Adipocyte (in vitro differentiated cells): ENCODE measurements around the gene IL17REL.

Source experiments
- DNase-seq: peaks from one replicate; pipeline ENCODE4 v3.0.0-alpha.2; 2015; ENCODE audit warnings: low read depth
- H3K27me3 ChIP-seq: replicated peaks from 2 replicates; pipeline ENCODE4 v1.7.0; 2013; ENCODE audit warnings: mild to moderate bottlenecking, low read length, moderate library complexity; ENCODE audit not compliant: control insufficient read depth, insufficient read depth
- H3K36me3 ChIP-seq: 2 replicates; pipeline ENCODE4 v1.7.0; 2013; ENCODE audit warnings: low read length, mild to moderate bottlenecking, moderate library complexity; ENCODE audit not compliant: control insufficient read depth, insufficient read depth, severe bottlenecking
- H3K4me1 ChIP-seq: 2 replicates; pipeline ENCODE4 v1.7.0; 2013; ENCODE audit warnings: mild to moderate bottlenecking, low read length, moderate library complexity; ENCODE audit not compliant: control insufficient read depth, insufficient read depth
- H3K4me3 ChIP-seq: 2 replicates; pipeline ENCODE4 v1.7.0; 2013; ENCODE audit warnings: mild to moderate bottlenecking, low read length, moderate library complexity
- H3K9ac ChIP-seq: 2 replicates; pipeline ENCODE4 v1.7.0; 2013; ENCODE audit warnings: mild to moderate bottlenecking, low read length, moderate library complexity
- H3K9me3 ChIP-seq: 2 replicates; pipeline ENCODE4 v1.7.0; 2013; ENCODE audit warnings: mild to moderate bottlenecking, low read length, moderate library complexity; ENCODE audit not compliant: control insufficient read depth

The IL17REL gene

DNA sequence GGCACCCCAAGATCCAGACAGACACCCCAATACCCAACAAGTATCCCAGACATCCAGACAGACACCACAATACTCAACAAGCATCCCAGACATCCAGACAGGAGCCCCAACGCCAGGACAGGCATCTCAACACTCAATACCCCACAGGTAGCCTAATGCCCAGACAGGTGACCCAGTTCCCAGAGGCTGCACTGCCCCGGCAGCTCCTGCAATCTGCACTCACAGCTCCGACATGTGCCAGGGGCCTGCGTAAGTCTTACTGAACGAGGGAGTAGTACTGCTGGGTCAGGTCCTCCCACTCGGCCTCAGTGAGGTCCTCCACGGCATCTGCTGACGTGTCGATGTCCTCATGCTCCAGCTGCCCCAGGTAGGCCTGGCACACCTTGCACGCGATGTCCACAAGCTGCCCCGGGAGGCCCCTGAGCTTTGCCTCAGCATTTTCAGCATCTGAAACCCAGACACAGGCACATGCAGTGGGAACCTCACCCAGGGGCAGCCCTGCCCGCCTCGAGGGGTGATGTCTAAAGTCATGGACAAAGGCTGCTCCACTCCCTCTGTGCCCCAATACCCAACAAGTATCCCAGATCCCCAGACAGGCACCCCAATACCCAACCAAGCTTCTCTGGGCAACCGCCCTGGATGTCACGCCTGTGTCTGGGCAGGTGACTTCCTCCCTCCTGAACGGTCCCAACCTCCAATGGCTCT lies 28.9 kb upstream of the IL17REL start:
- peaks cover 18% of the 10 kb centered on the region for H3K27me3 ChIP-seq
- H3K4me1 ChIP-seq = no peaks in the 10 kb centered on the region
- H3K4me3 ChIP-seq = no peak overlapping the region
- H3K36me3 ChIP-seq = no peaks in the 10 kb centered on the region
- no peak for DNase-seq
- H3K9ac ChIP-seq = no peak overlapping the region
- peaks cover 27% of the 10 kb centered on the region for H3K9me3 ChIP-seq

DNA sequence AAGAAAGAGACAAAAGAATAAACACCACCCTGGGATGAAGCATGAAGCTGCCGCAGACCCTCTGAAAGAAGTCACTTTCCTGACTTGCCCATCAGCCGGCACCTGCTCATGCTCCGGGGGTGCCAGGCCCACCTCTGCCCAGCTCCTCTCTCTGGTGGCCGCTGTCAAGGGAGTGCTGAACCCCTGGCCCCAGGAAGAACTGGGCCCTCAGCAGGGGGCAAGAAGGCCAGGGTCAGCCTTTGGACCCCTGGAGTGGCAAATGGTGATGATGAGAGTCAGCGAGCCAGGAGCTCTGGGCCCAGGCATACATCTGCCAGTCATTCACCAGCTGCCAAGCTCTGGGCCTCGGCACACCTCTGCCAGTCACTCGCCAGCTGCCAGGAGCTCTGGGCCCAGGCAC lies 28.2 kb upstream of the IL17REL start:
- peaks cover 21% of the 10 kb centered on the region for H3K27me3 ChIP-seq
- DNase-seq = no peak
- no peak overlapping the region for H3K9ac ChIP-seq
- no peaks in the 10 kb centered on the region for H3K4me1 ChIP-seq
- no peaks in the 10 kb centered on the region for H3K36me3 ChIP-seq
- H3K9me3 ChIP-seq = peaks cover 27% of the 10 kb centered on the region
- no peak overlapping the region for H3K4me3 ChIP-seq

DNA sequence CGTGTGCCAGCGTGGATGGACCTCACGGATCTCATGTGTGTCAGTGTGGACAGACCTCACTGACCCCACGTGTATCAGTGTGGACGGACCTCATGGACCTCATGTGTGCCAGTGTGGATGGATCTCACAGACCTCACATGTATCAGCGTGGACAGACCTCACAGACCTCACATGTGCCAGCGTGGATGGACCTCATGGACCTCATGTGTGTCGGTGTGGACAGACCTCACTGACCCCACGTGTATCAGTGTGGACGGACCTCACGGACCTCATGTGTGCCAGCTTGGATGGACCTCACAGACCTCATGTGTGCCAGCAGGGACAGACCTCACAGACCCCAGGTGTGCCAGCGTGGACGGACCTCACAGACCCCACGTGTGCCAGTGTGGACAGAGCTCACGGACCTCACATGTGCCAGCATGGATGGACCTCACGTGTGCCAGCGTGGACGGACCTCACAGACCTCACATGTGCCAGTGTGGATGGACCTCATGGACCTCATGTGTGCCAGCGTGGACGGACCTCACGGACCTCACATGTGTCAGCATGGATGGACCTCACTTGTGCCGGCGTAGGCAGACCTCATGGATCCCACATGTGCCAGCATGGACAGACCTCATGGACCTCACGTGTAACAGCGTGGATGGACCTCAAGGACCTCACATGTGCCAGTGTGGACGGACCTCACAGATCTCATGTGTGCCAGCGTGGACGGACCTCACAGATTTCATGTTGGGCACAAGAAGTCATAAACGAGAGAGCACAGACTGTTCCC lies 27.3 kb upstream of the IL17REL start:
- H3K36me3 ChIP-seq = no peaks in the 10 kb centered on the region
- peaks cover 23% of the 10 kb centered on the region for H3K27me3 ChIP-seq
- H3K9me3 ChIP-seq = peaks cover 27% of the 10 kb centered on the region
- DNase-seq = no peak
- H3K9ac ChIP-seq = no peak overlapping the region
- H3K4me1 ChIP-seq = no peaks in the 10 kb centered on the region
- no peak overlapping the region for H3K4me3 ChIP-seq

DNA sequence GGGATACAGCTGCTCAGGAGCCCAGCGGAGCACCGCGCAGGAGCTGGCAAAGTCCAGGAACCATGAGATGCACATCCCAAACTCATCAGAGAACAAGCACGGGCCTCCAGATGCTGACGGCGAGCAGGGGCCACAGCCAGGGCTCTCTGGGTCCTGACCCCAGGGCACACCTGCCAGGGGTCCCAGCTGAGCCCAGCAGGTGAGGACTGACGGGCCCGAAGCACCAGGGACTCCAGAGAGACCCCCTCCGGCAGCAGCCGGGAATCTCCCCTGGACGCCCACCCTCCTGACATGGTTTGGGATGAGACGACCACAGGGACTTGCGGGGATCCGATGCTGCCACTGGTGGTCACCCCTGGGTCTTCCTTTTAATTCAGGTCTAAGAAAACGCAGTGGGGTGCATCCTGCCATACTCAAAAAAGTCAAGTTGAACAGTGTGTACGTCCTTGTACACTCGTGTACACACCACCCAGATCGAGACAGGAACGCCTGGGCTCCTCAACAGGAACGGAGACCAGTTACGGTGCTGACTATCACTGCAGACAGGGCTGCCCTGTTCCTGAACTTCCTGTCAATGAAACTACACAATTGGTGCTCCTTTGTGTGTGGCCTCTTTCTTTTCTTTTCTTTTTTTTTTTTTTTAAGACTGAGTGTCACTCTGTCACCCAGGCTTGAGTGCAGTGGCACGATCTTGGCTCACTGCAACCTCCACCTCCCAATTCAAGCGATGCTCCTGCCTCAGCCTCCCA lies 23.6 kb upstream of the IL17REL start:
- Histone ChIP-seq H3K27me3 (peaks cover 13% of the 10 kb centered on the region), H3K36me3 (no peaks in the 10 kb centered on the region), H3K9ac (no peak overlapping the region), H3K4me1 (no peaks in the 10 kb centered on the region), H3K9me3 (peaks cover 27% of the 10 kb centered on the region), H3K4me3 (no peak overlapping the region)
- no peak for DNase-seq

DNA sequence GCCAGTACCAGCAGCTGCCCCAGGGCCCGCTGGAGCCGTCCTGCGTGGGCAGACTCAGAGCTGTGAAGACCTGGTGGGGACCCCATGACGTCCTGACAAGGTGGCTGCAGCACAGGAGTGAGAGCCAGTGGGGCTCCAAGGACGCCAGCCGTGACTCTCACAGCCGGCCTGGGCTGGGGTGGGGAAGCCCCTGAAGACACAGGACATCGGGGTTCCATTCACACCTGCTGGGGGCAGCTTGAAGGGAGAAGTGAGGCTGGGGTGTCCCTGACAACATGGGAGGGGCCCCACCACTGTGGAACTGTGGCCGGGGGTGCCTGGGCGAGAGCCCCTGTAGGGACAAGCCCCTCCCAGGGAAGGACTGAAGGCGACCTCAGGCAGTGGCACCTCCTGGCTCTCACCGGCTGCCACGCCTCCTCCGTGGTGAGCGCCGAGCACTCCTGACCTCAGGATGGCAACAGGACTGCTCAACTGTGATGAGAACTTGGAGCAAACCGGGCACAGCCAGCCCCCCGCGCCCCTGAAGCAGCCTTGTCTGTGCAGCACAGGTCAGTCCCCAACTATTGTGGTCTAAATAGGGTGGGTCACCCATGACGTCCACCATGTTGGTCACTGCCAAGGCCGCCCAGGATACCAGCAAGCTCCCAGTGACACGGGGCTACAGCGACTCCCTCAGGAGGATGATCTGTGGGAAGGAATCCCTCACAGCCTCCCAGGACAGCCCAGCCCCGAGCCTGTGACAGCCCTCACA lies 22.7 kb upstream of the IL17REL start:
- Histone ChIP-seq H3K4me1 (no peaks in the 10 kb centered on the region), H3K36me3 (no peaks in the 10 kb centered on the region), H3K9ac (no peak overlapping the region), H3K9me3 (peaks cover 26% of the 10 kb centered on the region), H3K4me3 (no peak overlapping the region), H3K27me3 (peaks cover 17% of the 10 kb centered on the region)
- DNase-seq = no peak

DNA sequence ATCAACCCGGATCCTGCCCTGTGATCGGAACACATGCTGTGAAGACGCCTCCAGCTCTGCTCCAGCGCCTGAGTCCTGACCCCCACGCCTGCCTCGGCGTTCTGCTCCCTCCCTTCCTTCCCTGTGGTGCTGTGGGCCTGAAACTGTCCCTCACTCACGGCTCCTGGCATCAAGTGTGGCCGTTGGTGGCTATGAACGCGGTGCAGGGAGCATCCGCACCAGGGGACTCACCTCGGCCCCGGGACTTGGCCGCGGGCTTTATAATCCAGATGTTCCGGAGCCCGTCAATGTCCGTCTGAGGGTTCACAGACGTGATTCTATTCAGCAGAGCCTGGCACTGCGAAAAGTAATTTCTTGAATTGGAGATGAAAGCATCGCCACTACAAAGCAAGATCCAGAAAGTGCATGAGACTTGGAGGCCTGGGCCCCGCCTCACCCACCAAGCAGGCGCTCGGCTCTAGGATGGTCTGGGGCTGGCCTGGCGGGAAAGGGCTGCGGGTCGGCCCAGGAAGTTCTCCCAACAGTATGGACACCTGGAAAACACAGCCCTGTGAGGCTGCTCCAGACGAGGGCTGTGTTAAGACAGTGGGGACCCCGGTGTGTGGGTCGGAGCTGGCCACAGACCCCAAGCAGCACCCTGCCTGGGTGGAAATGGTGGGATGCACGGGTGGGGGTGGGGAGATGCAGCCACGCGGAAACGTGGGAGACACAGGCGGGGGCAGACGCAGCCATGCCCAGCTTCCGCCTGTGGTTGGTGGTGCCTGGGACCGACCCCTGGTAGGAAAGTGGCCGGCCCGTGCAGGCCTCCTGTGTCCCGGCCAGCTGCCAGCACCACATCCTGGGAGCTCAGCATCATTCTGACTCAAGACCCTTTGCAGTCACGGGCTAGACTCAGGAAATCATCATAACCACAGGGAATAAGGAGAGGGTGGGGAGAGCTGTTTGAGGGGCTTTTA lies 21.8 kb upstream of the IL17REL start:
- Histone ChIP-seq H3K9me3 (peaks cover 17% of the 10 kb centered on the region), H3K36me3 (no peaks in the 10 kb centered on the region), H3K9ac (no peak overlapping the region), H3K4me3 (no peak overlapping the region), H3K27me3 (peaks cover 15% of the 10 kb centered on the region), H3K4me1 (no peaks in the 10 kb centered on the region)
- DNase-seq = no peak

DNA sequence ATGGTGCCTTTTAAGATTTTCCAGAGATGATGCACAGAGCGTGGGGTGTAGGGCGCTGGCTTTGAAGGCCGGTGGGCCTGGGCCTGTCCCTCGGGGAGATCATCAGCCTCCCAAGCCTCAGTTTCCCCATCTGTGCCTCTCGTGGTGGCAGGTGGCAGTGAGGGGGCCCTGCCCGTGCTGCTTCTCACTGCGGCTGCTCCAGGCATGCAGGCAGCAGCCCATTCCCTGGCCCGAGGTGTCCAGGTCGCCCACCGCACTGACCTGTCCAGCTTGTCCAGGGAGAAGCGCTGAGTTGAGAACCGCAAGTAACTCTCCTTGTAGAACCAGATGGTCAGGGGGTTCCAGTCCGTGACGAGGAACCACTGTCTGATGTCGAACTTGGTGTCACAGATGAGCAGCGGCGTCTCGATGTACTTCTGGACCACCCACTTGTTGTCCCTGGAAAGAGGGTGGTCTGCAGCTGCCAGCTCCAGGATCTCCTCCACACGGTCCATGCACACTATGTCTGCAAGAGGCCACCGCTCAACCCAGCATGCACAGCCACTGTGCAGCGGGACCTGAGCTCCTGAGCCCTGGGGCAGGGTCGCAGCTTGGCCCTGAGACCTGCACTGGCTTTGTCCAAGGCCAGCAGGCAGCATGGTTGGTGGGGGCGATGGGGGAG lies 20.5 kb upstream of the IL17REL start:
- no peak for DNase-seq
- Histone ChIP-seq H3K36me3 (no peaks in the 10 kb centered on the region), H3K9ac (no peak overlapping the region), H3K4me3 (no peak overlapping the region), H3K9me3 (peaks cover 4% of the 10 kb centered on the region), H3K27me3 (peaks cover 15% of the 10 kb centered on the region), H3K4me1 (no peaks in the 10 kb centered on the region)

DNA sequence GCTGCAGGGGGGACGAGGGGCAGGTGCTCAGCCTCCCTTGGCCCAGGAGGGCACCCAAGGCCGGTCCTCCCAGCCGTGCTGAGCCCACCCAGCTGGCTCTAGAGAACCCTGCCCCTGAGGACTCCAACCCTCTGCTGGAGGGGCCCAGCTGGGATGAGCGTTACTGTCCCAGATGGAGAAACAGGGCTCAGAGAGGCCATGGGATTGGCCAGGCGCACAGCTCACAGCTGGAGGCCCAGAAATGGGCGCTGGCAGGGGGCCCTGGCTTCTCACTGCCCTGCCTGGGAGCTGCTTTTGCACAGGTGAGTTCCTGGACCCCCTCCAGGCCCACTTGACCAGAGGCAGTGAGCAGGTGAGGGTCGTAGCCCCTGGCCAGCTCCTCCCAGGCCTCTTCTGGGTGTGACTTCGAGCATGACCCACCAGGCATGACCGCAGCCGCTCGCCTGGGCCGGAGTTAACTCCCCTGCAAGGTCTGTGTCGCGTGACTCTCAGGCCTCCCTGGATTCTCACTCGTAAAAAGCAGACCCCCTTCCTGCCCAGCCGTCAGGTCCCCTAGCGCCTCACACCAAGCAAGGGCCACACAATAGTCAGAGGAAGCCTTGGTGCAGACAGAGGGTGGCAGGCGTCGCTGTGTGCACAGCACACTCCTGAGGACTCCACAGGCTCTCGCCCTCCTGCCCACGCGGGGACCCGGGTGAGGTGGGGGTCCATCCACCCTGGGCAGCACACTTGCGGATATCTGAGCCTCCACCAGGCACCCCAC lies 19.7 kb upstream of the IL17REL start:
- Histone ChIP-seq H3K27me3 (peaks cover 20% of the 10 kb centered on the region), H3K9me3 (no peaks in the 10 kb centered on the region), H3K4me3 (no peak overlapping the region), H3K4me1 (no peaks in the 10 kb centered on the region), H3K36me3 (no peaks in the 10 kb centered on the region), H3K9ac (no peak overlapping the region)
- no peak for DNase-seq

DNA sequence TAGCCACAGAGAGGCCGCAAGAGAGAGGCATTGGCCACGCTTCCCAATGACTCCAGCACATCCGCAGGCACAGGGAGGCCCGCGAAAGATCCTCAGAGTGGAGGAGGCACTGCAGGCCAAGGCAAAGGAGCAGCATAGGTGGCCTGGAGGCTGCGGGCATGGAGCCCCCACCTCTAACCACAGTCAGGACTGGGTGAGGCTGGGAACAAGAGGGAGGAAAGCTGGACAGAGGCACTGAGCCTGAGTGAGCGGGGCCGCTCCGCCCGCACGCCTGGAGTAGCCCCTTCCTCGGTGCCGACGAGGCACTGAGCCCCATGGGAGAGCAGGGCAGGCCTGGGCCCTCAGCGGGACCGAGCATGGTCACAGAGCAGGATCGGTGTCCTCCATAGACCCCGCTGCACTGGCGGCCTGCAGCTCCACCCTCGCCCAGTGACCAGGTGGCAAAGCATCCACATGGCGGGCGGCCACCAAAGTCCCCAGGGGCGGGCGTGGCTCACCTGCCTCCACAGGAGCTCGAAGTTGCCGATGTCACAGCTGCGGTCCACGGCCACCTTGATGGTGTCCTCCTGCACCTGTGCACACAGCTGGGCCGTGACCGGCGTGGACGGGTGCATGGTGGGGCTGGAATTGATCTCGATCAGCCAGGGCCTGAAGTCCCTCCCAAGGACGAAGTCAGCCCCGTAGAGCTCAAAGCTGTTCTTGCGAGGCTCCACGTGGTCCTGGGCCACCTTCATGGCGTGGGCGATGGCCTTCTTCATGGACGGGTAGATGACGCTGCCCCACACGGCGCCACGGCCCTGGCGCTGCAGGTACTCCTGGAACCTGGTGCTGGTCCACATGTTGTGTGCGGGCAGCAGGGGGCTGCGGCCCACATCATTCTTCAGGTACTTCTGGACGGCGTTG lies 18.9 kb upstream of the IL17REL start:
- no peaks in the 10 kb centered on the region for H3K4me1 ChIP-seq
- no peak for DNase-seq
- no peaks in the 10 kb centered on the region for H3K36me3 ChIP-seq
- H3K27me3 ChIP-seq = peaks cover 23% of the 10 kb centered on the region
- no peaks in the 10 kb centered on the region for H3K9me3 ChIP-seq
- no peak overlapping the region for H3K9ac ChIP-seq
- no peak overlapping the region for H3K4me3 ChIP-seq
